ENCODE results near the gene RAPGEF4. TPM values are rescaled to one million over a fixed set of nuclear protein-coding genes. Genes with fewer than 3 reads are reported as not detected.
A peak's percentile ranks its signal among the peaks of the same experiment; 100 is the strongest.

RAPGEF4 gene
- total and polyA plus RNA-seq, 9 of the 15 experiments (the other 6 are each of a cell fraction or from before 2014, with no cell fraction given) = 0.04 to 0.33 (median 0.13) TPM; not detected in 6

GRCh38 chr2:173043476-173043875, 307.8 kb downstream of the RAPGEF4 start:
- ChIA-PET CTCF (ENCODE audit: low intra/inter-chr PET ratio) (no interaction called here), POLR2A (interaction anchor here (1.4 kb wide), 1 partner anchor 14 kb away, joined by 5 read pairs; no protein-coding TSS in a partner anchor)
- DNase-seq (ENCODE audit: extremely low read depth in 1 of 4, low spot score in 3 of 4) (no peak), ATAC-seq (peak; percentile 58), FAIRE-seq (no peak)
- no peak overlapping the region for H3K9ac ChIP-seq (ENCODE audit: insufficient read depth in 1 of 2, low read depth in 2 of 2, low read length in 2 of 2)
- WGBS (ENCODE audit: insufficient coverage, low coverage, missing lambda C conversion rate) = 61% methylated on average over 8 of the region's 8 CpGs
- peak overlapping the region; percentile 71 for H2AFZ ChIP-seq (ENCODE audit: low read depth, low read length)
- no peaks in the 10 kb centered on the region for H3K9me3 ChIP-seq (replicated peaks; ENCODE audit: control insufficient read depth, insufficient read depth, low read depth, low read length)
- no peak overlapping the region for H3K27ac ChIP-seq (ENCODE audit: extremely low read depth, low read depth, low read length)
- H3K4me3 ChIP-seq = no peak overlapping the region
- no peaks in the 10 kb centered on the region for H3K9me1 ChIP-seq (ENCODE audit: control insufficient read depth, insufficient read depth, low read length)
- no peaks in the 10 kb centered on the region; a peak in 2 of 5 replicates for H3K4me1 ChIP-seq (replicated peaks in 1 of 2; ENCODE audit: control insufficient read depth in 2 of 2, insufficient read depth in 2 of 2, low read length in 2 of 2)
- in situ Hi-C loops (cut with MboI) (no loop called here), intact Hi-C loops (cut with micrococcal nuclease) (no loop called here)
- peak overlapping the region; percentile 31; the same call in 1 of the 2 replicates for H3K4me2 ChIP-seq (ENCODE audit: insufficient read depth, low read length)
- no TSS peak for BruUV-seq (replicated peaks)
- H4K20me1 ChIP-seq (replicated peaks; ENCODE audit: control insufficient read depth, insufficient read depth, low read length) = no peaks in the 10 kb centered on the region
- H3K27me3 ChIP-seq (ENCODE audit: control insufficient read depth in 2 of 2, insufficient read depth in 2 of 2, low read length in 2 of 2) = peaks cover 2 to 11% of the 10 kb centered on the region in 2 experiments; a peak in 3 of 5 replicates
- no peaks in the 10 kb centered on the region for H3K79me2 ChIP-seq (ENCODE audit: control insufficient read depth, insufficient read depth, low read length)
- no peaks in the 10 kb centered on the region for H3K36me3 ChIP-seq (ENCODE audit: control insufficient read depth, insufficient read depth, low read length)
- TF ChIP-seq ARID2 (IDR thresholded peaks at IDR 0.05) (no peak), FOXJ3 (CRISPR knock-in tag; IDR thresholded peaks at IDR 0.05) (no peak), ID3 (CRISPR knock-in tag; IDR thresholded peaks at IDR 0.05) (no peak), ID3 (tag; IDR thresholded peaks at IDR 0.05) (no peak), PBX2 (CRISPR knock-in tag; IDR thresholded peaks at IDR 0.05; ENCODE audit: low read depth) (no peak), PBX2 (tag; conservative IDR thresholded peaks at IDR 0.05; ENCODE audit: low read depth) (no peak)

All from K562 (cell line).